DMS79 (cell line): ENCODE results near the gene ANKS3.

ENCODE experiments used
- DNase-seq: peaks from one replicate; lab custom pipeline; 2025; lab: John Stamatoyannopoulos, UW

ANKS3 gene

GRCh38 chr16:4648917-4649316 lies 85.2 kb downstream of the ANKS3 start:
- no peak for DNase-seq

- no peak for DNase-seq
Measured at GRCh38 chr16:4647644-4647980, 86.5 kb downstream of the ANKS3 start.

DNA sequence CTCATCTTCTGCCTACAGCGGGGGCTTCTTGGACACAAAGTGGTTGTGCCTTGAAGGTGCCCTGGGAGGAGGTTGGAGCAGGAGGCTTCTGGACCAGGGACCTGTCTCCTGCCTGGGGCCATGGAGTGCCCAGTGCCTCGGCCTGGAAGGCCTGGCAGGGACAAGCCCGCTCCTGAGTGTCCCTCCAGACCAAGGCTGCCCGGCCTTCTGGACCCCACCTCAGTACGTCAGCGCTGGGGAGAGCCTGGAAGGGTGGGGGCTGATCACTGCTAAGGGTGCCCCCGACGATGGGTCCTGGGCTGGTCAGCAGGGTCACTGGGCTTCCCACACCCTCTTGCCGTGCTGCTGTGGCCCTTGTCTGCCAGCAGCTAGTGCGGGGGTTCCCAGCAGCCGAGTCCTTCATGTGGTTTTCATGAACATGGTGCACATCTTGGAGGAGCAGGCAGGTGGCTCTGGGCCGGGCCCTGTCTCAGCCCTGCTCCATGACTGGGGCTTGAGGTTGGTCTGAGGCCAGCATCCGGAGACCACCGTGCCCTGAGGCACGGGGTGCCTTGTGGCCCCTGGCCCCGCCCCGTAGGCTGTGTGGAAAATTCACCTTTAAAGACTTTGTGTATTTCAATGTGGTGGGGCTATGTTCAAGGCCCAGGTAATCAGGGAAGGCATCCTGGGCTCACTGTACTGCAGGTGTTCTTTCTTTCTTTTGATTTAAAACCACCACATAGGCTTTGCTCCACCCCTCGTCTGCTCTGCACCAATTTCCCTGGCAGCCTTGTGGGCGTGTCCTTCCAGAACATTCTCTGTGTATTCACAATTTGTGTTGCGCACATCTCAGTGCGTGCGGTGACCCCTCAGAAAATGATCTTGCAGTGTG lies 87.1 kb downstream of the ANKS3 start:
- no peak for DNase-seq
